Stimulated activated CD8-positive, alpha-beta memory T cell treated with anti-CD3 and anti-CD28 coated beads, Interleukin-7, amount 100 ng/mL, for 4 hours (primary cell): ENCODE data around the gene INTS2.
A peak's percentile ranks its signal among the peaks of the same experiment; 100 is the strongest.
"Not testable (repeated sequence)": the region's sequence is repeated elsewhere in the genome, so short reads cannot be mapped to it uniquely, and the experiment has no call there.

Experiments used
- DNase-seq, 2 donors: peaks; one replicate each; pipeline ENCODE4 v3.0.0-alpha.2; 2020; ENCODE audit warnings: low read depth in 2 of 2

The INTS2 gene

GRCh38 chr17:61849674-61850073 lies 78.1 kb downstream of the INTS2 start:
- no peak for DNase-seq

GRCh38 chr17:61848896-61849295 lies 78.9 kb downstream of the INTS2 start:
- DNase-seq: no peak

GRCh38 chr17:61848247-61848646 lies 79.5 kb downstream of the INTS2 start:
- DNase-seq: no peak

- no peak for DNase-seq
These were observed 80.1 kb downstream of the INTS2 start for GRCh38 chr17:61847659-61848058.

GRCh38 chr17:61846761-61847375 lies 80.9 kb downstream of the INTS2 start:
- DNase-seq: no peak

- no peak for DNase-seq
These were observed 81.7 kb downstream of the INTS2 start for GRCh38 chr17:61846088-61846487.

- DNase-seq: no peak
These were observed 84.3 kb downstream of the INTS2 start for GRCh38 chr17:61843435-61843834.

GRCh38 chr17:61842899-61843298 lies 84.9 kb downstream of the INTS2 start:
- no peak for DNase-seq

GRCh38 chr17:61839300-61839786 lies 88.4 kb downstream of the INTS2 start:
- DNase-seq: no peak

- DNase-seq: peak; percentile 11 to 14
These were observed 90.4 kb downstream of the INTS2 start for GRCh38 chr17:61837175-61838051.

GRCh38 chr17:61836266-61837174 lies 91.3 kb downstream of the INTS2 start:
- no peak for DNase-seq

- no peak for DNase-seq
These were observed 92.2 kb downstream of the INTS2 start for GRCh38 chr17:61835606-61836005.

- DNase-seq: no peak
These were observed 93.2 kb downstream of the INTS2 start for GRCh38 chr17:61834610-61835009.

- no peak for DNase-seq
These were observed 94.1 kb downstream of the INTS2 start for GRCh38 chr17:61833536-61834193.

- no peak for DNase-seq
These were observed 95.3 kb downstream of the INTS2 start for GRCh38 chr17:61832463-61832862.

- no peak for DNase-seq
These were observed 96.7 kb downstream of the INTS2 start for GRCh38 chr17:61831099-61831498.

GRCh38 chr17:61828694-61829093 lies 99.1 kb downstream of the INTS2 start:
- no peak for DNase-seq

GRCh38 chr17:61827649-61828395 lies 100.0 kb downstream of the INTS2 start:
- no peak for DNase-seq

- DNase-seq: not testable (repeated sequence)
These were observed 100.9 kb downstream of the INTS2 start for GRCh38 chr17:61826866-61827265.

- not testable (repeated sequence) for DNase-seq
These were observed 101.6 kb downstream of the INTS2 start for GRCh38 chr17:61826198-61826597.
